ENCODE measurements around the gene RHBG. TPM values are rescaled to one million over a fixed set of nuclear protein-coding genes. Genes with fewer than 3 reads are reported as not detected.

RHBG gene
- total and polyA plus RNA-seq, 12 donors = 0.16 to 3.0 (median 0.99) TPM; not detected in 2

GRCh38 chr1:156336242-156336641, 32.8 kb upstream of the RHBG start:
- intact Hi-C loops (cut with DNase I) = no loop called here
- 69 to 77% (median 73%) methylated on average over 4 of the region's 4 CpGs for WGBS, 4 donors
- Histone ChIP-seq H3K4me3 (peak overlapping the region in 1 of 4 donors; percentile 82), H3K27me3 (no peaks in the 10 kb centered on the region), H3K4me1 (replicated peaks in 1 of 2) (peaks cover 15 to 22% of the 10 kb centered on the region in 2 donors), H3K36me3 (replicated peaks in 1 of 2) (peaks cover 0 to 46% of the 10 kb centered on the region in 2 donors), H3K27ac (no peak overlapping the region), H3K9me3 (replicated peaks in 1 of 3) (no peaks in the 10 kb centered on the region)
- no peak for DNase-seq
- no peak for TF ChIP-seq CTCF (IDR thresholded peaks at IDR 0.05)
- no peak for TF ChIP-seq POLR2A (IDR thresholded peaks at IDR 0.05)

- H3K27me3 ChIP-seq = no peaks in the 10 kb centered on the region
- peak in 2 of 7 donors; percentile 17 to 62 for DNase-seq
- WGBS, 4 donors = 32 to 43% (median 36%) methylated on average over 34 of the region's 34 CpGs
- intact Hi-C loops (cut with DNase I) = no loop called here
- H3K4me3 ChIP-seq = peak overlapping the region; percentile 60 to 95 (median 86)
- TF ChIP-seq POLR2A (IDR thresholded peaks at IDR 0.05) (no peak), CTCF (IDR thresholded peaks at IDR 0.05) (no peak)
- peak overlapping the region in 4 of 5 donors; percentile 76 to 85 (median 82) for H3K27ac ChIP-seq
- no peaks in the 10 kb centered on the region for H3K9me3 ChIP-seq (replicated peaks in 1 of 3)
- H3K36me3 ChIP-seq (replicated peaks in 1 of 2) = peaks cover 0 to 35% of the 10 kb centered on the region in 2 donors
- H3K4me1 ChIP-seq (replicated peaks in 1 of 2) = peaks cover 15 to 22% of the 10 kb centered on the region in 2 donors
Measured at GRCh38 chr1:156337052-156337887, 31.7 kb upstream of the RHBG start.

GRCh38 chr1:156337888-156338179, 31.2 kb upstream of the RHBG start:
- H3K27me3 ChIP-seq = no peaks in the 10 kb centered on the region
- DNase-seq = no peak
- 0 to 1% (median 0%) methylated on average over 12 to 14 of the region's 14 CpGs for WGBS, 4 donors
- TF ChIP-seq CTCF (IDR thresholded peaks at IDR 0.05) (no peak), POLR2A (IDR thresholded peaks at IDR 0.05) (no peak)
- intact Hi-C loops (cut with DNase I) = no loop called here
- H3K9me3 ChIP-seq (replicated peaks in 1 of 3) = no peaks in the 10 kb centered on the region
- H3K4me1 ChIP-seq (replicated peaks in 1 of 2) = peaks cover 15 to 22% of the 10 kb centered on the region in 2 donors
- peaks cover 0 to 30% of the 10 kb centered on the region in 2 donors for H3K36me3 ChIP-seq (replicated peaks in 1 of 2)
- H3K27ac ChIP-seq = peak overlapping the region in 4 of 5 donors; percentile 76 to 85 (median 82)
- H3K4me3 ChIP-seq = peak overlapping the region; percentile 60 to 95 (median 86)

GRCh38 chr1:156338180-156338976, 30.6 kb upstream of the RHBG start, which contains the start of the genes CCT3 and TSACC:
TSS of gene CCT3 (minus strand) at chr1:156338292. CDS start at chr1:156338184, 108 bp downstream.
TSS of gene TSACC (plus strand) at chr1:156338526. CDS start at chr1:156339758, 1,232 bp downstream.
- intact Hi-C loops (cut with DNase I) = no loop called here
- WGBS, 4 donors = 0 to 1% (median 1%) methylated on average over 16 to 47 of the region's 47 CpGs
- peak; percentile 99 to 100 (median 99) for DNase-seq

More at GRCh38 chr1:156338180-156338976, 30.6 kb upstream of the RHBG start, which contains the start of the genes CCT3 and TSACC:
- Histone ChIP-seq H3K4me1 (replicated peaks in 1 of 2) (peaks cover 15 to 22% of the 10 kb centered on the region in 2 donors), H3K27me3 (no peaks in the 10 kb centered on the region), H3K4me3 (peak within 1 kb of the TSS; percentile 62 to 95 (median 86)), H3K9me3 (replicated peaks in 1 of 3) (no peaks in the 10 kb centered on the region), H3K36me3 (replicated peaks in 1 of 2) (peaks cover 0 to 24% of the 10 kb centered on the region in 2 donors), H3K27ac (peak within 1 kb of the TSS; percentile 43 to 93 (median 79))
- no peak for TF ChIP-seq CTCF (IDR thresholded peaks at IDR 0.05)
- TF ChIP-seq POLR2A (IDR thresholded peaks at IDR 0.05) = peak; percentile 54 to 86
